ENCODE data around the gene CMBL.

GRCh38 chr5:10244342-10244944 lies 63.3 kb downstream of the CMBL start:
- TF ChIP-seq CTCF (IDR thresholded peaks at IDR 0.05): no peak
- no peak for TF ChIP-seq POLR2AphosphoS5 (IDR thresholded peaks at IDR 0.05)
